ENCODE data around the gene HMG20A.

GRCh38 chr15:77402740-77403379 lies 17.8 kb upstream of the HMG20A start:
- no peak for TF ChIP-seq POLR2AphosphoS5 (IDR thresholded peaks at IDR 0.05)
- TF ChIP-seq POLR2A (IDR thresholded peaks at IDR 0.05) = no peak
